Activated CD8-positive, alpha-beta memory T cell treated with anti-CD3 and anti-CD28 coated beads for 36 hours (primary cell): ENCODE measurements around the gene TNFAIP1. TPM values are rescaled to one million over a fixed set of nuclear protein-coding genes. Genes with fewer than 3 reads are reported as not detected.

ENCODE experiments used
- CTCF ChIA-PET: fragments of 350-600 bp; sonication (Branson Sonifier 250); formaldehyde crosslinking; loops from one replicate; lab custom pipeline; 2021; ENCODE audit warnings: antibody characterized with exemption; lab: Charles Lee
- POLR2A ChIA-PET: fragments of 350-600 bp; sonication (Branson Sonifier 250); formaldehyde crosslinking; loops from one replicate; lab custom pipeline; 2021; ENCODE audit warnings: antibody characterized with exemption; lab: Charles Lee
- total RNA-seq, 2 experiments: library from RNA; stranded (reverse); gene quantifications; one replicate each; pipeline ENCODE4 v1.2.3, GENCODE V29; 2021

Gene TNFAIP1
- total RNA-seq, 2 experiments from 2014 or later: 27.2 to 31.8 TPM

- POLR2A ChIA-PET: no interaction called here
- CTCF ChIA-PET: interaction anchor here (1.6 kb wide), 1 partner anchor 29 kb away, joined by 3 read pairs; no protein-coding TSS in a partner anchor
Measured at GRCh38 chr17:28381141-28381825, 45.7 kb downstream of the TNFAIP1 start.

- ChIA-PET CTCF (interaction anchor here (0.9 to 1.2 kb wide), 5 partner anchors 21 to 111 kb away, joined by 3 to 4 read pairs (median 3); partner anchors contain the start of gene TNFAIP1), POLR2A (interaction anchor here (0.5 to 1.9 kb wide), 8 partner anchors 8 to 191 kb away, joined by 3 to 15 read pairs (median 4); partner anchors contain the start of genes IFT20, POLDIP2, SARM1 and TNFAIP1)
Measured at GRCh38 chr17:28384281-28385036, 48.9 kb downstream of the TNFAIP1 start.

- ChIA-PET POLR2A (interaction anchor here (0.5 to 1.9 kb wide), 7 partner anchors 9 to 190 kb away, joined by 3 to 15 read pairs (median 5); partner anchors contain the start of genes IFT20, POLDIP2, SARM1 and TNFAIP1), CTCF (interaction anchor here (0.9 to 1.2 kb wide), 2 partner anchors 49 to 110 kb away, joined by 3 read pairs; partner anchors contain the start of gene TNFAIP1)
Measured at GRCh38 chr17:28385037-28385400, 49.5 kb downstream of the TNFAIP1 start.

GRCh38 chr17:28385406-28385805 is 49.8 kb downstream of the TNFAIP1 start:
- ChIA-PET POLR2A (interaction anchor here (1.5 to 1.9 kb wide), 4 partner anchors 28 to 190 kb away, joined by 3 to 11 read pairs (median 4); partner anchors contain the start of genes IFT20, POLDIP2 and TNFAIP1), CTCF (interaction anchor here (0.9 to 1.2 kb wide), 2 partner anchors 50 to 110 kb away, joined by 3 read pairs; partner anchors contain the start of gene TNFAIP1)

- CTCF ChIA-PET: no interaction called here
- POLR2A ChIA-PET: interaction anchor here (0.5 to 0.8 kb wide), 2 partner anchors 9 to 29 kb away, joined by 3 read pairs; partner anchors contain the start of gene POLDIP2
Measured at GRCh38 chr17:28386391-28386790, 50.8 kb downstream of the TNFAIP1 start.

GRCh38 chr17:28388106-28388505 is 52.5 kb downstream of the TNFAIP1 start:
- POLR2A ChIA-PET: interaction anchor here (0.6 kb wide), 1 partner anchor 13 kb away, joined by 3 read pairs; no protein-coding TSS in a partner anchor
- CTCF ChIA-PET: interaction anchor here (0.9 kb wide), 1 partner anchor 59 kb away, joined by 3 read pairs; no protein-coding TSS in a partner anchor

- CTCF ChIA-PET: interaction anchor here (0.7 kb wide), 1 partner anchor 15 kb away, joined by 3 read pairs; no protein-coding TSS in a partner anchor
- POLR2A ChIA-PET: no interaction called here
Measured at GRCh38 chr17:28390141-28390540, 54.6 kb downstream of the TNFAIP1 start.

- POLR2A ChIA-PET: no interaction called here
- CTCF ChIA-PET: no interaction called here
Measured at GRCh38 chr17:28390563-28390962, 55.0 kb downstream of the TNFAIP1 start.

- CTCF ChIA-PET: no interaction called here
- POLR2A ChIA-PET: interaction anchor here (0.6 kb wide), 1 partner anchor 9 kb away, joined by 3 read pairs; no protein-coding TSS in a partner anchor
Measured at GRCh38 chr17:28390984-28391383, 55.4 kb downstream of the TNFAIP1 start.

- POLR2A ChIA-PET: interaction anchor here (0.6 kb wide), 1 partner anchor 8 kb away, joined by 3 read pairs; no protein-coding TSS in a partner anchor
Measured at GRCh38 chr17:28391401-28391800, 55.8 kb downstream of the TNFAIP1 start.

GRCh38 chr17:28392491-28392890 is 56.9 kb downstream of the TNFAIP1 start:
- CTCF ChIA-PET: no interaction called here
- POLR2A ChIA-PET: interaction anchor here (0.7 kb wide), 1 partner anchor 57 kb away, joined by 8 read pairs; no protein-coding TSS in a partner anchor

More at GRCh38 chr17:28391401-28391800, 55.8 kb downstream of the TNFAIP1 start:
- CTCF ChIA-PET: no interaction called here

GRCh38 chr17:28394337-28395116 is 59.0 kb downstream of the TNFAIP1 start:
- POLR2A ChIA-PET: interaction anchor here (0.6 to 0.7 kb wide), 2 partner anchors 8 to 77 kb away, joined by 3 to 6 read pairs; no protein-coding TSS in a partner anchor
- CTCF ChIA-PET: no interaction called here

- POLR2A ChIA-PET: interaction anchor here (0.7 kb wide), 1 partner anchor 9 kb away, joined by 3 read pairs; no protein-coding TSS in a partner anchor
- CTCF ChIA-PET: no interaction called here
Measured at GRCh38 chr17:28395426-28395825, 59.9 kb downstream of the TNFAIP1 start.

GRCh38 chr17:28395968-28396367 is 60.4 kb downstream of the TNFAIP1 start:
- ChIA-PET POLR2A (no interaction called here), CTCF (no interaction called here)

Other genes starting within 250 kb of the TNFAIP1 start
- 10 to 100 TPM; 62.5 to 62.7 TPM for gene TMEM97, start 16.6 kb upstream of the TNFAIP1 start, total RNA-seq
- 10 to 100 TPM; 24.0 to 25.6 TPM for gene IFT20, start 289 bp upstream of the TNFAIP1 start, total RNA-seq
- gene POLDIP2, start 21.8 kb downstream of the TNFAIP1 start, total RNA-seq: 100 to 1,000 TPM; 128 to 133 TPM
- gene SEBOX, start 29.4 kb downstream of the TNFAIP1 start, total RNA-seq: not detected
- under 1 TPM; 0.13 to 0.38 TPM for gene VTN, start 34.5 kb downstream of the TNFAIP1 start, total RNA-seq
- 10 to 100 TPM; 34.8 to 35.3 TPM for gene SARM1, start 35.9 kb downstream of the TNFAIP1 start, total RNA-seq
- gene SLC46A1, start 70.5 kb downstream of the TNFAIP1 start, total RNA-seq: 1 to 10 TPM; 6.6 to 6.7 TPM
- gene SLC13A2, start 137.9 kb downstream of the TNFAIP1 start, total RNA-seq: not detected
- not detected for gene FOXN1, start 170.6 kb downstream of the TNFAIP1 start, total RNA-seq
- 10 to 100 TPM; 27.8 to 35.8 TPM for gene UNC119, start 216.9 kb downstream of the TNFAIP1 start, total RNA-seq
- 10 to 100 TPM; 50.0 to 50.3 TPM for gene PIGS, start 235.8 kb downstream of the TNFAIP1 start, total RNA-seq
- gene ALDOC, start 241.1 kb downstream of the TNFAIP1 start, total RNA-seq: 10 to 100 TPM; 35.1 to 36.2 TPM